Left forelimb (tissue), 1 donor: ENCODE data around the gene SPARC.
"Not testable (repeated sequence)": the region's sequence is repeated elsewhere in the genome, so short reads cannot be mapped to it uniquely, and the experiment has no call there.

ENCODE experiments used
- DNase-seq: peaks from one replicate; pipeline ENCODE4 v3.0.0-alpha.2; 2018; ENCODE audit warnings: low spot score

SPARC gene, protein sequence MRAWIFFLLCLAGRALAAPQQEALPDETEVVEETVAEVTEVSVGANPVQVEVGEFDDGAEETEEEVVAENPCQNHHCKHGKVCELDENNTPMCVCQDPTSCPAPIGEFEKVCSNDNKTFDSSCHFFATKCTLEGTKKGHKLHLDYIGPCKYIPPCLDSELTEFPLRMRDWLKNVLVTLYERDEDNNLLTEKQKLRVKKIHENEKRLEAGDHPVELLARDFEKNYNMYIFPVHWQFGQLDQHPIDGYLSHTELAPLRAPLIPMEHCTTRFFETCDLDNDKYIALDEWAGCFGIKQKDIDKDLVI

DNA sequence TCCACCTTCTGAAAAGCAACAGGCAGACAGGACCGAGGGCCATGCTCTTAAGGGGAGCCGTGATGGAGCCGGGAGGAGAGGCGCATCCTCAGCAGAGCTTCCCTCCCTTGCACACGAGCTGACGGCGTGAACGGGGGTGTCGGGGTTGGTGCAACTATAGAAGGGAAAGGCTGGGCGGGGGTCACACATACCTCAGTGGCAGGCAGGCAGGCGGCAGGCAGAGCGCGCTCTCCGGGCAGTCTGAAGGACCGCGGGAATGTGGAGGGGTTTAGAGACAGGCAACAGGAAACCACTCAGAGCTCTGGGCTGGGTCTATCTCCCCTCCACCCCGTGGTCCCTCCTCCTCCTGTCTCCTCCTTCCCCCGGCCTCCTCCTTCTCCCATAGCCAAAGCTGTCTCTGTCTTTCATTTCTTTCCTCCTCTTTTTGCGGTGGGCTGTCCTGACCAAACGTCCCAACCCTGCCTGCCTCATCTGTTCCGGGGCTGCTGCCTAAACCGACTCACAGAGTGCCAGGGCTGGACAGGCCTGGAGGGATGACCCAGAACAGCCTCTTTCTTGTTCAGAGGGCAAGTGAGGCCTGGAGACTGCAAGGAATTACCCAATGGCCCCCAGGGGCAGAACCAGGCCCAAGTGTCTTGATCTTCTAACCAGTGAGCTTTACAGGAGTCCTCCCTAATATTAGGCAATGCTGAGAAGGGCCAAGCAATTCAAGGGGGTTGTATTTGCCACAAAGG is at the start of gene SPARC:
Gene SPARC (minus strand): TSS at position 242 of the 734 bp plus-strand sequence. CDS start 10,727 bp downstream, outside the sequence.
- DNase-seq: peak; percentile 96

DNA sequence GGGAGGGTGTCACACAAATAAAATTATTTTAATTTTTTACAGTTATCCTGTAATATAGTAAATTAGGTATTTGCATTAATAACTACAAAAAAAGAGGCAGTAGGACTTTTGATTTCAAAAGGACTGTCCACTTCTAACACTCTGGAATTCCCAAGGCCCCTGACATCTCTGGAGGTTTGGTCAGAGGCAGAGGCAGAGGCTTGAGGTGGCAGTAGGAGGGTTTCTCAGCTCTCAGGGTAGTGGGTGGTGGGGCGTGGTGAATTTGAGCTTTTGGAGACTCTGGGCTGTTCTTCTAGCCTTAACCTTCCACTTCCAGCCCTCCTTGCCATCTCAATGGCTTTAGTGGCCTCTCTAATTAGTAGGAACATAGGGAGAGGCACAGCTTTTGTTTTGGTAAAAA is 48.9 kb upstream of the SPARC start:
- no peak for DNase-seq

DNA sequence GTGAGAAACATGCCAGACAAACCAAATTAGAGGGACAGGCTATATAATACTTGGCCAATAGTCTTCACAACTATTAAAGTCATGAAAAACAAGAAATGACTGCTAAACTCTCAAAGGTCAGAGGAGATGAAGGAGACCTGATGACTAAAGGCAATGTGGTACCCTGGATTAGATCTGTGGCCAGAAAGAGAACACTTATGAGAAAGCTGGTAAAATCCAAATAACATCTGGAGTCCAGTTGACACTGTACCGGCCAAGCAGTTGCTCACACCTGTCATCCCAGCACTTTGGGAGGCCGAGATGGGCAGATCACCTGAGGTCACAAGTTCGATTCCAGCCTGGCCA is 47.3 kb upstream of the SPARC start:
- DNase-seq: no peak

DNA sequence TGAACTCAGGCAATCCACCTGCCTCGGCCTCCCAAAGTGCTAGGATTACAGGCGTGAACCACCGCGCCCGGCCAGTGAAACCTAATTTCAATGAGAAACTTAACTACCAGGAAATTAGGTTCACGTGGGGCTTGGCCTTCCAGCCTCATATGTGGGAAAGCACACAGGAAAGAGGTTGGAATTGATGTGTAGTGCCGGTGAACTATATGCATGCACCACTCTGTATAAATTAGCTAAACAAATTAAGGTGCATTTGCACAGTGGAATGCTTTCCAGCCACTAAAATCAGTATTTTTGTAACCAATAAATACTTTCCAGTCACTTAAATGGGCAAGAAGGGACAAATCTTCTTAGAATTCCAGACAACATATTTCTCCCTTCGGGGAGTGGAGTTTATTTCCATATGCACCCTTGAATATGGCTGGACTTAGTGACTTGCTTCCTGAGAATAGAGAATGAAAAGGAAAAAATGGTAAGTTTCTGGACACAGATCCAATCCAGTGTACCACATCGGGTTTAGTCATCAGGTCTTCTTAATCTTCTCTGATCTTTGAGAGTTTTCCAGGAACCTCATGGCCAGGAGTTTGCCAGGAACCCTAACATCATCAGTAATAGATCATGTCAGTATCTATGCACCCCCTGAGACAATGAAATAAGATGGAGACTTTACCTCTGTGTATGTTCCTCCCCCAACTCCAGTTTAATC is 46.8 kb upstream of the SPARC start:
- DNase-seq: no peak

DNA sequence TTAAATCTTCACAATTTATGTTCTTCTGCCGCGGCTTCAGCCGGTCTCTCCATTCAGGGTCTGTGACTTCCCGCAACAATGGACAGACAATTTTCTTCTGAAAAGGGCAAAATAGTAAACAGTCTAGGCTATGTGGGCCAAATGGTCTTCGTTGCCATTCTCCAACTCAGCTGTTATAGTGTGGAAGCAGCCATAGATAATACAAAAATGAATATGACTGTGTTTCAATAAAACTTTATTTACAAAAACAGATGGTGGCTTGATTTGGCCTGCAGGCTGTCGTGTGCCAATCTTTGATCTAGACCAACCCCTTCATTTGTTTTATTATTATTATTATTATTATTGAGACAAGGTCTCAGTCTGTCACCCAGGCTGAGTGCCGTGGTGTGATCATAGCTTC is 43.7 kb upstream of the SPARC start:
- DNase-seq: no peak

DNA sequence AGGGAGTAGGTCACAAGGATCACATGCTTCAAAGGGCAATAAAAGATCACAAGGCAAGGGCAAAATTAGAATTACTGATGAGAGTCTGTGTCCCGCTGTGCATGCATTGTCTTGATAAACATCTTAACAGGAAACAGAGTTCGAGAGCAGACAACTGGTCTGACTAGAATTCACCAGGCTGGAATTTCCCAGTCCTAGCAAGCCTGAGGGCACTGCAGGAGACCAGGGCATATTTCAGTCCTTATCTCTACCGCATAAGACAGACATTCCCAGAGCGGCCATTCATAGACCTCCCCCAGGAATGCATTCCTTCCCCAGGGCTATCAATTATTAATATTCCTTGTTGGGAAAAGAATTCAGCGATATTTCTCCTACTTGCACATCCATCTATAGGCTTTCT is 42.9 kb upstream of the SPARC start:
- DNase-seq: not testable (repeated sequence)

DNA sequence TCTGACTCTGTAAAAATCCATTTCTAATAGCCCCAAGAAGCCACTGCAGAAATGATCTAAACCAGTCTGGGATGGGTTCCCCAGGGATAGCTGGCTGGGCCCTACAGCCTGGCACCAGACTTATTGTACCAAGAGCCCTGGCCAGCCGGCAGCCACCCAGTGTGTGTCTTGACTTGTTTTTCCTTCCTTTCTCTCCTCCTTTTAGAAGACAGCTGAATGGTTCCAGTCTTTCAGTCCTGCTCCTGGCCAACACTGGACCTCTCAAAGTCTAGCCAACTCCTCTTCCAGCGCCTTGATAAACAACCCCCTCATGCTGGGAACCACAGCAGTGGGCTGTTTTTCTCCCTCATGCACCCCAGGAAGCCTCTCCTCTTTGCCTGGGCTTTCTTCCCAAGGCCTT is 37.6 kb upstream of the SPARC start:
- no peak for DNase-seq

DNA sequence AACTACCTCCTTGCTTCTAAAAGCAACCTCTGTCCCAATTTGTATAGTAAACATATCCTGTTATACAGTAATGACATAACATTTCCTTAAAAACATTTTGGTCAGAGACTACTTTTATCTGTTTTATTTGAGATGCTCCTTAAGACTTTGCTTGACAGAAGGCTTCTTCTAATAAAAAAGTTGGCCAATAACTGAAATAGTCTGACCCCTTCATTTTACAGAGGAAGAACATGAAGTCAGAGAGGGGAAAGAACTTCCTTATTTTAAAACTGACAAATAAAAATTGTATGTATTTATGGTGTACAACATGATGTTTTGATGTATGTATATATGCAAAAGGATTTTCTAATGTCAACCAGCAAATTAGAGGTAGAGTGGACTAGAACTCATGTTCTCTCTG is 35.8 kb upstream of the SPARC start:
- DNase-seq: no peak

DNA sequence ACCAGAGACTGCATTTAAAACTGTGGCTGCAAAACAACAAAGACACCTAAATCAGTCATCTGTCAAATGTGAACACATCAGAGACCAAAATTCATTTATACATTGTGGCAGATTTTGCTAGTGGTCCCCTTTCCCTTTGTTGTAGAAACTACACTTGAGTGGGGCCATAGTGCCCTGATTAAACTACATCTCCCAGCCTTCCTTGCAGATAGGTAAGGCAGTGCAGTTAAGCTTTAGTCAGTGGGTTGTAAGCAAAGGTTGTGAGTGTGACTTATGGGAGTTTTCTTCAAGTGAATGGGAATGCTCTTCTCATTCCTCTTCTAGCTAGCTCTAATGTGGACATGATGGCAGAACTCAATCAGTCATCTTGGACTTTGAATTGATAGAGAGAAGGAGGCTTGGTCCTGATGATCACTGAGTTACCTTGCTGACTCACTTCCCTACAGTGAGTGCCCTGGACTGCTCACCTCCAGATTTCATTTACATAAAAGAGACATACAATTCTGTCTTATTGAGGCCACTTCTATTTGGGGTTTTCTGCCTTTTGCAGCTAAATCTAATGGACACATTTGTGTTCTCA is 35.2 kb upstream of the SPARC start:
- no peak for DNase-seq

DNA sequence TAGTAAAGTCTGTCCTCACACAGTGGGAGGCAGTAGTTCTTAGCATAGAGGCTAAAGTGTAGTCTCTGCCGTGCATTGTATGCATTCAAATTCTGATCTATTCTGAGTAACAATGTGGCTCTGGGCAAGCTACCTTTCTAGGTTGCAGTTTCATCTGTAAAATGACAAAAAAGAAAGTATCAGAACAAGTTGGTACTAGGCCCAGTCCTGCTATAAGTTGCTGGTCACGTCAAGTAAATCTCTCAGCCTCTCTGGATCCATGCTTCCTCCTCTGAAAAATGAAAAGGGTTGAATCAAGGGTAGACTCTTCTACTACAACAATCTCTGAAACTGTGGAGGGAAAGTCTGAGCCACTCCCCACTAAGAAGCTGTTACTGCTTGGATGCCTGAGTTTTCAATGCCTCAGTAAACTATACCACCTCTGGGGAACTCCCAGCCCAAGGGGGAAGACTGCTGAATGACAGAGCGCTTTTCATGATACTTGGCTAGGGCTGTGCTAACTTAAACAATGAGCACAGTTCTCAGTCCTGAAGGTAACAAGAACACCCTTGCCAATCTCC is 34.5 kb upstream of the SPARC start:
- no peak for DNase-seq

DNA sequence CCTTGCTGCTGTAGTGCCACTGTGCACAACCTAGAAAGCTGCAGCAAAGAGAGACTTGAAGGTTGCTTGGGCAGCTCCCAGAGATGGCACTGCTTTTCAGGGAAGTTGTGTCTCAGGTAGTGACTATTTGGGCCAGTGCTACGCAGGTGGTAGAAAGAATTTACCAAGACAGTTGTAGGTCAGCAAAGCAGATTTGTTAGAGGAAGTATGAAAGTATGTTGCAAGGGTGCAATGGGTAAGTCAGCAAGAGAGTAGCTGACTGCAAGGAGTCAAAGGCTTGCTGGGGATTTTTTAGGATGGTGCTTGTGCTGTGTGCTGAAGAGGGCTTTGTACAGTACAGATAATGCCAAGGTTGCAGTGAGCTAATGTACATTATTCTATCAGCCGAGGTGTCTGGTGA is 33.5 kb upstream of the SPARC start:
- DNase-seq: no peak

DNA sequence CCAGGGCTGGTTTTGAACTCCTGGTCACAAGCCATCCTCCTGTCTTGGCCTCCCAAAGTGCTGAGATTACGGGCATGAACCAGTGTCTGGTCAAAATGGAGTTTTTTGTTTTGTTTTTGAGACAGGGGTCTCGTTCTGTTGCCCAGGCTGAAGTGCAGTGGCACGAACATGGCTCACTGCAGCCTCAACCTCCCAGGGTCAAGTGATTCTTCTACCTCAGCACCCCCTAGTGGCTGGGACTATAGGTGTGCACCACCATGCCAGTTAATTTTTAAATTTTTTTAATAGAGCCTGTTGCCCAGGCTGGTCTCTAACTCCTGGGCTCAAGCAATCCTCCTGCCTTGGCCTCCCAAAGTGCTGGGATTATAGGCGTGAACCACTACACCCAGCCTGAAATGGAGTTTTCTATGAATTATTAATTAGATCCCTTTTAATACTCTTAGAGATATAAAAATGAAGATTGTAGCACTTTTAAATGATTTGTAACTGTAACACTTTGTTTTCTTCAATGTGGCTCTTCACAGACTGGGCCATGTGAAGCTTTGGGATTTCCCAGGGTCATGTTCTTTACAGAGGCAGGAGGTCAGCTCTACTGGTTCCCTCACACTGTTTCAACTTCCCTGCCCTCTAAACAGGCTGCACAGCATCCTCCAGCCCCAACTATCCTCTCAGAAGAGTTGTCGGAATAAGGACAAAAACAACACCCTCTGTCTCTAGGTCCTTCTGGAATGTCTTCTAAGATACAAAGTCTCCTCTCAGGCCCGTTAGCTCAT is 32.7 kb upstream of the SPARC start:
- DNase-seq: no peak

DNA sequence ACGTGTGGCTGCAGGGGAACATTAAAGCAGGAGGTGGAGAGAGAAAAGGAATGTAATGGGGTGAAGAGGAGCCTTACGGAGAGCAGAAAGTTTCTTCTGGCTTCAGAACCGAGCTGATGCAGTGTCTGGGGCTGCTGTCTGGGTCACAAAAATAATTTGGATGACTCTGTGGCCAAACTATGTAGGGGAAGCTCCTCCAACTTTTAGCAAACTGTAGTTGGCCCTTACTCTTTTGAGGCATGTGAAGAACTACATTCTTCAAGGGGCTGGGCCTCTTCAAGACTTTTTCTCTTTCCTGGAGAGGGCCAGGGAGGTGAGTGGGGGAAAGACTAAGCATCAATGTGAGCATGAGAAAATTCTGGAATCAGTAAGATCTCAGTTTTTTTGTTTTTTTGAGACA is 31.9 kb upstream of the SPARC start:
- no peak for DNase-seq

DNA sequence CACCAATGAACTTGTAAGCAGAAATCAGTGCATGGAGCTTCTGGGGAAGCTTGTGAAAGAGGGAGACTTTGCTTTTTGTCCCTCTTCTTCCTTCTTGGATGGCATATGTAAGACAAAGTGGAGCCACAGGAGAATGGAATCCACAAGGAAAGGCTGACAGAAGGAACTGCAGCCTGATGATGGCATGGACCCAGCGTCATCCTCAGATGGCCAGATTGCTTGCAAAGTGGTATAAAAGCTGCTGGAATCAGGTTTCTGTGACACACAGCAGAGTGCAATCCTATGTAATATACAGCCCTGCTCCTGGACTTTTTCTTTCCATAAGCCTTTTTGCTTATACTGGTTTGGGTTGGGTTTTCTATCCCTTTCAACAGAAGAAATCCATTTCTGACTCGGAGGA is 31.4 kb upstream of the SPARC start:
- DNase-seq: no peak

DNA sequence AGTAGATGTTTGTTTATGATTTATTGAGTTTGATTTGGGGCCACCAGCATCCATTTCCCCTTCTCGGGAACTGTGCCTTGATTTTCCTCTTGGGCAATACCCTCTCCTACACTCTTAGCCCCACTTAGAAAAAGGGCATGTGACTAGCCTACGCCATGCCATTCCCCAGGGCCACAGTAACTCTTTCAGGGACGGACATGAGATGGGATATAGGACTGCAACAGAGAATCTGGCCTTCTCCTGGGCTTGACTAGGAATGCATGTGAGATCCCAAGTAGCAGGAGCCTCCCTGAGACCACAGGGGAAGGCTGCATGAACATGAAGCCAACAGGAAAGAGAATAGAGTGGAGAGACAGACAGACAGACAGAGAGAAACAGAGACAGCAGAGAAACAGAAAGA is 30.7 kb upstream of the SPARC start:
- DNase-seq: no peak

DNA sequence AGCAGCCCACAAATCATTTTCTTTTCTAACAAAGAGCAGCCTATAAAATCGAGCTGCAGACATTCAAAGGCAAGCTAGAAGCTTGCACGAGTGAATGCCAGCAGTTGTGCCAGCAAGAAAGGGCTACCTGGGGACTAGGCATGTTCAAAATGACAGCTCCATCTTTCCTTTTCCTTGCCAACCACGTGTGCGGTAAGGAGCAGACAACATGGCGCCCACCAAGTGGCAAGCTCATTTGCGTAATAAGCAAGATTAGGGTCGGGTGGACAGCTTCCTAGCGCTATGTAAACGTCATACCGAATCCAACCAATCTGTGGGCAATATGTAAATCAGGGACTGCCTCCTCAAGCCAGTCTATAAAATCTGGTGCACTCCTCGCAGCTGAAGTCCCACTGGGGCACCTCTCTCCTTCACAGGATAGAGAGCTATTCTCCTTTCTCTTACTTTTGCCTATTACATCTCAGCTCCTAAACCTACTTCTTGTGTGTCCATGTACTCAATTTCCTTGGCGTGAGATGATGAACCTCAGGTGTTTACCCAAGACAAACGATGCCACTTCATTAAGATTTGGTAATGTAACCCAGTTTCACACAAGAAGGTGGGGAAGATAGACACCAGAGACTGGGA is 22.5 kb upstream of the SPARC start:
- DNase-seq: no peak

DNA sequence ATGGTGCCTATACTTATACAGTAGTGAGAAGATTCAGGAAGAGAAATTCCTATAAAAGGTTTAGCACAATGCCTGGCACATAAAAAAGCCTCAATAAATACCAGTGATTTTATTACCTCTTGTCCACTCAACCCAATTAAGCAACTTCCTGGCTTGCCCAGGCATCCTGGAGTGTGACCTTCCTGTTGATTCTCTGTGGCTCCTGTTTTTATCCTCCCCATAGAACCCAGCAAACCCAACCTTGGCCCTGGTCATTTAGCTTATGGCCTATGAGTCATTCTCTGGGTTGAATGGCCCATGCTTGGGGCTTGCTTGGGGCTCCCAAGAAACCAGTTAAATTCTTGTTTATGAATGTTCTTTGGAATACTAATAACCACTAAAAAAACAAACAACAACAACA is 21.4 kb upstream of the SPARC start:
- no peak for DNase-seq

DNA sequence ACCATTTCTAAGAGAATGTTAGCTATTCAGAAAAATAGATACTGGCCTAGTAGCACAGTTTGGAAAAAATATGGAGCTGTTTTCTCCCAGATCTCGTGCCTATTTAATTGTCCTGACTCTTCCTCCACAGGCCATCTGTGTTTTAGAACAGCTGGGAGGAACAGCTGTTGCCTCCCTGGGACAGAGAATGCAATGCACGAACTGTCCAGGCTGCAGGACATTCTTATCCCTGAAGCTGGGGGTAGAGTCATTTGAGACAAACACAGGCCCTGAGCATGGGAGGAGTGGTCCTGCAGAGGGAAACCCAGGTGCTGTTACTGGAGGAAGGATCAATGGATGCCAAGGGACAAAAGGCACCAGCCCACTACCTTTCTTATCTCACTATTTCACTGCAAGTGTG is 20.9 kb upstream of the SPARC start:
- no peak for DNase-seq

DNA sequence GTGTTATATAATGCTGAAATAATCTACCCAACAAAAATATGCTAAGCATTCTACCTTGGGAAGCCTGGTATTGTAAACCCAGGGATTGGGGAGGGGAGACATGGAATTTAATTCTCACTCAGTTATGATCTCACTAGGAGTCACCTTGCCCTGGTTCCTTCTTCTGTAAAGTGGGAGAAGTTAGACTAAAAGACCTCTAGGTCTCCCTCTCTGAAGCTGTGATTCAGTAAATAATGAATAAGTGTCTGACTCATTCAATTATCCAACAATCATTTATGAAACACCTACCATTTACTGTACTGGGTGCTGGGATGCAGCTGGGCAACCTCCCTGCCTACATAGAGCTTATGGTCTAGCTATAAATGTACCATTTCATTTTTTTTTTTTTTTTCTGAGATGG is 20.2 kb upstream of the SPARC start:
- no peak for DNase-seq

DNA sequence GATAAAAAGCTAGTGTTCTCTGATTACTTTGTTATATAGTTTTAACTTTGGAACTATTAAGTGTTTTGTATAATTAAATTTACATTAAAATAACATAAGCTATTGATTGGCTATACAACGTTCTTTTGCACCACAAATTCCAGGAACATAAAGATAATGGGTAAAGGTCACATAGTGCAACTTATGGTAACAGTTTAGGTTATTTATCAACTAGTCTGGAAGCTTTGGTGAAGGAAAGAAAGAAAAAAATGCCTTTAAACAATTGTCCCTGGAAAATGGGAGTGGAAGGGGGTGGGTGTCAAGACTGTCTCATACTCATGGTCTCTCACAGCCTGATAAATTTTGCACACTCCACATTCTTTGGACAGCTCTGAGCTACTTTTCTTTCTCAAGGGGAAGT is 17.1 kb upstream of the SPARC start:
- DNase-seq: no peak

DNA sequence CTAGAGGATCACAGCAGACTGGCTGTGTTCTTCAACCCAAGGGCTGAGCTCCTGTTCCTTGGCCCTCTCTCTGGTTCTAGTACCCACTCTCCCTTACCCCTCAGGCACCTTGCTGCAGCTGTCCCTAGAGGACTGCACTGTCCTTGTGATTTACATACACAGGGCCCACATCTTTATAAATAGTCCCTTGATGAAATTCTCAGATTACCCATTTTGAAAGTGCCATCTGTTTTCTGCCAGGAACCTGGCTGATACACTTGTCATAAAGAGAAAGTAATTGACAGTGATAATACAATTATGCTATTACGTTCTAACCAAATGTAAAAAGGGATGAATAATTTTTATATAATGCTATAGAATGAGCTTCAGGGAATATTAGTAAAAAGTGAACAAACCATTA is 16.5 kb upstream of the SPARC start:
- DNase-seq: no peak
